GM08714 (cell line): ENCODE data around the gene INVS.

Experiments used
- H3K4me3 ChIP-seq: fragments of 200-500 bp; sonication (Bioruptor generic); 2 replicates; pipeline ENCODE4 v1.5.1; 2014; ENCODE audit warnings: mild to moderate bottlenecking, low read length, inconsistent platforms
- ZNF274 ChIP-seq: IDR thresholded peaks from 2 replicates; pipeline ENCODE4 v1.6.1; 2012; ENCODE audit warnings: mild to moderate bottlenecking, low read depth, low read length

INVS gene

DNA sequence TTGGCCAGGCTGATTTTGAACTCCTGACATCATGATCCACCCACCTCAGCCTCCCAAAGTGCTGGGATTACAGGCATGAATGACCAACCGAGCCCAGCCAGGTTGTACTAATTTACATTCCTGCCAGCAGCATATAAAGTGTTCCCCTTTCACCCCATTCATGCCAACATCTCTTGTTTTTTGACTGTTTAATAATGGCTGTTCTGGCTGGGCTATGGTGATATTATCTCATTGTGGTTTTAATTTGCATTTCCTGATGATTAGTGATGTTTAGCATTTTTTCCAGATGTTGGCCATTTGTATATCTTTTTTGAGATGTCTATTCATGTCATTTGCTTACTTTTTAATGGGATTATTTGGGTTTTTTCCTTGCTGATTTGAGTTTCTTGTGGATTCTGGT lies 87.3 kb downstream of the INVS start:
- no peak overlapping the region for H3K4me3 ChIP-seq
- no peak for TF ChIP-seq ZNF274

GRCh38 chr9:100190339-100190738 lies 91.3 kb downstream of the INVS start:
- no peak for TF ChIP-seq ZNF274
- H3K4me3 ChIP-seq: no peak overlapping the region

DNA sequence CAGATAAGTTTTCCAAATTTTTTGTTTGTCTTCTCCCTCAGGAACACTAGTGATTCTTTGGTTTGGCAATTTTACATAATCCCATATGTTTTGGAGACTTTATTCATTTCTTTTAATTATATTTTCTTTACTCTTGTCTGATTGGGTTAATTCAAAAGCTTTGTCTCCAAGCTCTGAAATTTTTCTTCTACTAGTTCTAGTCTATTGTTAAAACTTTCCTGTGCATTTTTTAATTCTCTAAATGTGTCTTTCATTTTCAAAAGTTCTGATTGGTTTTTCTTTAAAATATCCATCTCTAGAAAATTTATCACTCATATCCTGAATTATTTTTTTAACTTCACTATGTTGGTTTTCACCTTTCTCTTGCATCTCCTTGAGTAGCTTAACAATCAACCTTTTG lies 92.2 kb downstream of the INVS start:
- TF ChIP-seq ZNF274: no peak
- H3K4me3 ChIP-seq: no peak overlapping the region

DNA sequence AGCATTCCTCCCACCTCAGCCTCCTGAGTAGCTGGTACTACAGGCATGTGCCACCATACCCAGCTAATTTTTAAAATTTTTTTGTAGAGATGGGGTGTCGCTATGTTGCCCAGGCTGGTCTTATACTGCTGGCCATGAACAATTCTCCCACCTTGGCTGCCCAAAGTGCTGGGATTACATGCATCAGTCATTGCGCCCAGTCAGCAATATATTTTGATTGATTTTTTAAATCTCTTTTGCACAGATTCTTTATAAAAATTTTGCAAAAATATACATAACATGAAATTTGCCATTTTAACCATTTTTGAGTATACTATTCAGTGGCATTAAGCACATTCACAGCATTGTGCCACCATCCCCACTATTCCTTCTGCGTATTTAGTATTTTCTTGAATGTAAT lies 94.0 kb downstream of the INVS start:
- no peak for TF ChIP-seq ZNF274
- no peak overlapping the region for H3K4me3 ChIP-seq

GRCh38 chr9:100196215-100196614 lies 97.2 kb downstream of the INVS start:
- no peak overlapping the region for H3K4me3 ChIP-seq
- no peak for TF ChIP-seq ZNF274

GRCh38 chr9:100196828-100197227 lies 97.8 kb downstream of the INVS start:
- no peak for TF ChIP-seq ZNF274
- no peak overlapping the region for H3K4me3 ChIP-seq

- H3K4me3 ChIP-seq: no peak overlapping the region
Observed at GRCh38 chr9:100197553-100197952, 98.5 kb downstream of the INVS start.

DNA sequence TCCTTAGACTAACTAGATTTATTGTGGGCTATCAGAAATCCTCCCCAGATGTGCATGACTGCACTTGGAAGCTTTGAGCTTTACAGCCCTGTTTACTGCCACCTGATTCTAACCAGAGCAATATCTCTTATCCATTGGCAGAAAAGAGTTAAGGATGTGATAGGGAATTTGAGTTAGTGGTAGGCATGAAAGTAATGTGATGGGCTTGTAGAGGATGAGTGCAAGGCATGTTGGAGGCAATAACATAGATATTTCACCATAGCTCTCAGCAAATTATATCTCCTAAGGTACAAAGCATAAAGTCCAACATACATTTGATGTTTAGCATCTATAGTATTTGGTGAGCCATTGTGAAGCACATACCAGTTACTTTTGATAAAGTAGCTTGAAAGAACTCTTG lies 103.8 kb downstream of the INVS start:
- no peak overlapping the region for H3K4me3 ChIP-seq
- no peak for TF ChIP-seq ZNF274

More at GRCh38 chr9:100197553-100197952, 98.5 kb downstream of the INVS start:
- no peak for TF ChIP-seq ZNF274

GRCh38 chr9:100204796-100205195 lies 105.8 kb downstream of the INVS start:
- no peak for TF ChIP-seq ZNF274
- no peak overlapping the region for H3K4me3 ChIP-seq

GRCh38 chr9:100206899-100207298 lies 107.9 kb downstream of the INVS start:
- no peak for TF ChIP-seq ZNF274
- no peak overlapping the region for H3K4me3 ChIP-seq

DNA sequence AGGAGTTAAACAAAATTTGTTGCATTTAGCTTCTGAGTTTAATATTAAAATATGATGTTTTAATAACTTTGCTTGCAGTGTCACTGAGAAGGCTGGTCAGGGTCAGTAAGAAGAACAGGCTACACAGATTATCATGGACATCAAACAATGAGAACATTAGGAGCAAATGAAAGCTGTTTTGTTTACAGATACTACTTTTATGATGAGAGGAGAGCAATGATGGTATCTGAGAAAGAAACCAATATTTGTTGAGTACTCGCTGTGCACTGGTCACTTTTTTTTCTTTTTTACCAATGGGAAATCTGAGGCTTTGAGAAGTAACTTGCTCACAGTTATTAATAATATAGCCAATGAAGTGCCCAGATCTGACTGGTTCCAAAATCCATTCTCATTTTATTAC lies 109.6 kb downstream of the INVS start:
- no peak for TF ChIP-seq ZNF274
- no peak overlapping the region for H3K4me3 ChIP-seq

DNA sequence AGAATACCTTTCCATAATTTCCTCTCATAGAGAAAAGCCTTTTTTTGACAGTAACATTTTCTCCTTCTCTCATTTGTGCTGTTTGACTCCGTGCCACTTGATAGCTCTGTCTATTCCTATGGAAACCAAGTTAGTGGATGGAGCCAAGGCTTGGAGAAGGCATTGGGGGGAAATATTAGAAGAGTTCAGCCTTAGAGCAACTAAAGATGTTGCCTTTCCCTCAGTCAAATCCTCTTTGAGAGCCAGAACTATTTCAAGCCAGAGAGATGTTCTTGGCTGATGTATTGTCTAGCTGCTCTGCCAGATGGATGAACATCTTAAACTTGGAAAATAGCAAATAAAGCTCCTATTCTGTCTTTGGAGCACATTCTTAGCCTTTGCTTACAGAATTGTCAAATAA lies 112.4 kb downstream of the INVS start:
- H3K4me3 ChIP-seq: no peak overlapping the region
- TF ChIP-seq ZNF274: no peak

DNA sequence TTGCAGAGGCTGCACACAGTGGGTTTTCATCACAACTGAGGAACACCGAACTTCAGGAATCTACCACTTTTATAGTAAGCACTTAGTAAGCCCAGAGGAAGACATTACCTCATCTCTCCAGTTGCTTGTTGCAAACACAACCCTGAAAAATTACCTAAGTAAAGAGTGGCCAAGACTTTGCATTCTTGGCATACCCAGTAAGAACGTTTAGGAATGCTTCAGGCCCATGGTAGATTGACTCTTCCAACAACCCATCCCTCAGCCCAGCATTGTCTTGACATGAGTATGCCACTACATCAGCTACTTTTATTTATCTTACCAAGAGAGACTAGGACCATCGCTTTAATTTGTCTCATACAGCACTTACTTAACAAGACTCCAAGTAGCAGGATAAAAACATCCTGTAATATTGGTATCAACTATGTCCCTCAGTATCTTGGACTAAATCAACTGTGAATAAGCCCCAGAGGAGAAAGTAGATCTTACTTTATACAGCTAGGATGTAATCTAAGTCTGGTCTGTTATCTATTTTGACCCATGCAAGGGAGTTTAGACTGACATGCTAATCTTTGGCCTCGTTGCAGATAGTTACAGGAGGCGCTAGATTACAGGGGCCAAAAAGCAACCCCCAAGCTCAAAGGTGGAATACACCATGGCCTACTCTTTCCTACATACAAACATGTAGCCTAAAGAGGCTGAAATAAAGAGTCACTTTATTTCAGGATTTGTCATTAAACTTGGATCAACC lies 114.9 kb downstream of the INVS start:
- TF ChIP-seq ZNF274: no peak
- no peak overlapping the region for H3K4me3 ChIP-seq

DNA sequence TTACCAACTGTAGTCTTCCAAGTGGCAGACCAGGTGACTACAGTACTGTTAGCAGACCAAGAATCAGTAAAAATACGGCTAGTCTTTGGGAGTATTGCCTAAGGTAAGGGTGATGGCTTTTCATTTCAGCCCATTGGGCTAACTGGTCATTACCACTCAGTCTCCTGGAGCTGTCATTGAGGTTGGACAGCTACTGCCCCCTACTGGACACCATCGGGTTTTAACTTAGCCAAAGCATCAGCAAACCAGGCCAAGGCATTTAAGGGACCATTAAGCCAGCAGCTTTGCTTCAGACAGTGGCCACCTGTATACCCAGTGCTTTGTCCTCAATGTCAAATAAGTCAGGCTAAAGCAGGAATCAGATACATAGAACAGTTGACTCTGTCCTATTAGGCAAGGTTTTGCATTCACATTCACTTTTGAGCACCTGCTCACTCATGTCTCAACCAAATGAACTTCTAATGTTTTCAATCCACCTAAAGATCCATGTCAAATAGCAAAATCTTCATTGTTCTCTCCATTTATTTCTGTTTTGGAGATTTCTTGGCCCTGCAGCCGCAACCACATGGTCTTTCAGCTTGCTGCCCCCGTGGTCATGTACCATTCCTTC lies 117.2 kb downstream of the INVS start:
- no peak for TF ChIP-seq ZNF274

DNA sequence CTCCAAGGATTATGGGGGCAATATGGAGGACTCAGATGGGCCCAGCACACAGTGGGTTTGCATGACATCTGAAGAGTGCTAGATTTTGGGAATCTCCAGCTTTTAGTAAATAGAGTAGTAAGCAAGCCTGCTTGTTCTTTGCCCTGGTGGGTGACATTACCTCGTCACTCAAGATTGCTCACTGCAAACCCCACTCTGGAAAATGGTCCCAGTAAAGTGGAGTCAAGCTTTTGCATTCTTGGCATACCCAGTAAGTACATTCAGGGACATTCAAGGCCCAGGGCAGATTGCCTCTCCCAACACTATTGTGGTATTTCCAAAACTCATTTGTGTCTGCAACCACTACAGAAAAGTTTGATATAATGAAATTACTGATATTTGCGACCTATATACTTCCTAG lies 118.5 kb downstream of the INVS start:
- TF ChIP-seq ZNF274: no peak
- no peak overlapping the region for H3K4me3 ChIP-seq

More for the DNA sequence above, 117.2 kb downstream of the INVS start:
- H3K4me3 ChIP-seq: no peak overlapping the region

DNA sequence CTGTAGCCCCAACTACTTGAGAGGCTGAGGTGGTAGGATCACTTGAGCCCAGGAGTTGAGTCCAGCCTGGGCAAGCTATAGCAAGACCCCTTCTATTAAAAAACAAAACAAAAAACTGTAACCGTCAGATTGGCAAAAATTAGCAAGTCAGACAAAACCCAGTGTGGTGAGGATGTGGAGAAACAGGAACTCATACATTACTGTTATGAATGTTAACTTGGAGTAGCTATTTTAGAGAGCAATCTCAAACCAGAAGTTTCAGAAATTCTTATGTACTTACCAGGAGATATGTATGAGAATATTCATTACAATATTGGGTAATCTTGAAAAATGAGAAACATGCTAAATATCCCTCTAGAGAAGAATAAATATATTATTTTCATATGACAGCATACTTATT lies 120.3 kb downstream of the INVS start:
- H3K4me3 ChIP-seq: peak overlapping the region; percentile 14; the same call in 1 of the 2 replicates
- TF ChIP-seq ZNF274: no peak

- TF ChIP-seq ZNF274: no peak
- H3K4me3 ChIP-seq: no peak overlapping the region
Observed at GRCh38 chr9:100220936-100221335, 121.9 kb downstream of the INVS start.
